ENCODE results near the gene TGFBR3. TPM values are rescaled to one million over a fixed set of nuclear protein-coding genes. Genes with fewer than 3 reads are reported as not detected.

The TGFBR3 gene
- total and polyA plus RNA-seq, 9 of the 15 experiments (the other 6 are each of a cell fraction or from before 2014, with no cell fraction given) = 3.6 to 32.4 (median 15.6) TPM

- Histone ChIP-seq H3K27ac (ENCODE audit: extremely low read depth, low read depth, low read length) (no peak overlapping the region), H3K9me3 (replicated peaks; ENCODE audit: control insufficient read depth, insufficient read depth, low read depth, low read length) (no peaks in the 10 kb centered on the region), H4K20me1 (replicated peaks; ENCODE audit: control insufficient read depth, insufficient read depth, low read length) (no peaks in the 10 kb centered on the region), H3K27me3 (ENCODE audit: control insufficient read depth in 2 of 2, insufficient read depth in 2 of 2, low read length in 2 of 2) (no peaks in the 10 kb centered on the region), H3K9ac (ENCODE audit: insufficient read depth in 1 of 2, low read depth in 2 of 2, low read length in 2 of 2) (no peak overlapping the region), H3K4me2 (ENCODE audit: insufficient read depth, low read length) (no peak overlapping the region), H3K79me2 (ENCODE audit: control insufficient read depth, insufficient read depth, low read length) (peaks cover 3% of the 10 kb centered on the region; the same call in 1 of the 3 replicates), H3K4me3 (no peak overlapping the region), H3K9me1 (ENCODE audit: control insufficient read depth, insufficient read depth, low read length) (no peaks in the 10 kb centered on the region), H2AFZ (ENCODE audit: low read depth, low read length) (no peak overlapping the region), H3K36me3 (ENCODE audit: control insufficient read depth, insufficient read depth, low read length) (no peaks in the 10 kb centered on the region), H3K4me1 (replicated peaks in 1 of 2; ENCODE audit: control insufficient read depth in 2 of 2, insufficient read depth in 2 of 2, low read length in 2 of 2) (peaks cover 2 to 5% of the 10 kb centered on the region in 2 experiments; a peak in 1 of 5 replicates)
- DNase-seq (ENCODE audit: extremely low read depth in 1 of 4, low spot score in 3 of 4) (no peak), FAIRE-seq (no peak), ATAC-seq (no peak)
- 71% methylated on average over 1 of the region's 1 CpG for WGBS (ENCODE audit: insufficient coverage, low coverage, missing lambda C conversion rate)
- CTCF ChIA-PET (ENCODE audit: low intra/inter-chr PET ratio) = no interaction called here
- POLR2A ChIA-PET = no interaction called here
- intact Hi-C loops (cut with micrococcal nuclease) (no loop called here), in situ Hi-C loops (cut with MboI) (no loop called here)
- BruUV-seq (replicated peaks) = no TSS peak
- no peak for TF ChIP-seq SMAD3 (CRISPR knock-in tag; conservative IDR thresholded peaks at IDR 0.05)
- TF ChIP-seq GTF2F1 (IDR thresholded peaks at IDR 0.05; ENCODE audit: low read depth, low read length) = no peak
- no peak for TF ChIP-seq MBD2 (IDR thresholded peaks at IDR 0.05; ENCODE audit: borderline replicate concordance, low read depth)
- no peak for TF ChIP-seq TSHZ1 (CRISPR knock-in tag; IDR thresholded peaks at IDR 0.05)
- no peak for TF ChIP-seq PBX2 (CRISPR knock-in tag; IDR thresholded peaks at IDR 0.05; ENCODE audit: low read depth)
- no peak for TF ChIP-seq PBX2 (tag; conservative IDR thresholded peaks at IDR 0.05; ENCODE audit: low read depth)
- no peak for TF ChIP-seq OTX1 (CRISPR knock-in tag; IDR thresholded peaks at IDR 0.05)
- no peak for TF ChIP-seq ZNF398 (CRISPR knock-in tag; IDR thresholded peaks at IDR 0.05)
Measured at GRCh38 chr1:91816031-91816430, 69.9 kb downstream of the TGFBR3 start.
